ENCODE measurements around the gene HSPA1B.

GRCh38 chr6:31780507-31781243 lies 46.9 kb upstream of the HSPA1B start:
- TF ChIP-seq REST (IDR thresholded peaks at IDR 0.05; ENCODE audit: insufficient replicate concordance, low read depth) (no peak), CTCF (IDR thresholded peaks at IDR 0.05; ENCODE audit: insufficient read depth, low read length) (no peak), POLR2AphosphoS5 (IDR thresholded peaks at IDR 0.05; ENCODE audit: low read depth) (no peak), GABPA (IDR thresholded peaks at IDR 0.05; ENCODE audit: low read depth) (no peak)
